OCI-LY1 (cell line): ENCODE measurements around the gene AGTRAP.

Experiments
- H2AFZ ChIP-seq: fragments of 200-600 bp; sonication (generic), shearing (Covaris generic); 2 replicates; pipeline ENCODE4 v1.6.0; 2014; ENCODE audit warnings: antibody characterized with exemption, mild to moderate bottlenecking, low read length
- H3F3A ChIP-seq: fragments of 200-600 bp; sonication (generic), shearing (Covaris generic); 2 replicates; pipeline ENCODE4 v1.6.0; 2014; ENCODE audit warnings: mild to moderate bottlenecking, antibody characterized with exemption, low read length, moderate library complexity; ENCODE audit not compliant: insufficient read depth
- H3K27ac ChIP-seq: fragments of 200-600 bp; sonication (generic); 2 replicates; pipeline ENCODE4 v1.5.1; 2014; ENCODE audit warnings: low read length, mixed run types, mild to moderate bottlenecking, low read depth; ENCODE audit not compliant: poor library complexity, severe bottlenecking
- H3K27me3 ChIP-seq: fragments of 200-600 bp; sonication (generic); 2 replicates; pipeline ENCODE4 v1.6.0; 2014; ENCODE audit warnings: antibody characterized with exemption, mild to moderate bottlenecking, low read length, moderate library complexity; ENCODE audit not compliant: insufficient read depth
- H3K36me3 ChIP-seq: fragments of 200-600 bp; sonication (generic); 2 replicates; pipeline ENCODE4 v1.6.1; 2014; ENCODE audit warnings: mild to moderate bottlenecking, antibody characterized with exemption, low read length, moderate library complexity, mixed read lengths; ENCODE audit not compliant: insufficient read depth
- H3K4me1 ChIP-seq: fragments of 200-600 bp; sonication (generic); 2 replicates; pipeline ENCODE4 v1.5.1; 2014; ENCODE audit warnings: mild to moderate bottlenecking, low read length, moderate library complexity; ENCODE audit not compliant: insufficient read depth, severe bottlenecking
- H3K4me2 ChIP-seq: fragments of 200-600 bp; sonication (generic), shearing (Covaris generic); 2 replicates; pipeline ENCODE4 v1.6.1; 2014; ENCODE audit warnings: low read length
- H3K4me3 ChIP-seq: fragments of 200-600 bp; sonication (generic); 2 replicates; pipeline ENCODE4 v1.5.1; 2014; ENCODE audit warnings: low read length, low read depth, mild to moderate bottlenecking, mixed read lengths; ENCODE audit not compliant: poor library complexity, severe bottlenecking
- H3K79me2 ChIP-seq: fragments of 200-600 bp; shearing (Covaris generic); 2 replicates; pipeline ENCODE4 v1.6.1; 2016; ENCODE audit warnings: mixed run types, low read length, mixed read lengths; ENCODE audit not compliant: insufficient read depth
- H3K9ac ChIP-seq: fragments of 200-600 bp; sonication (generic), shearing (Covaris generic); 2 replicates; pipeline ENCODE4 v1.6.1; 2014; ENCODE audit warnings: mild to moderate bottlenecking, low read length, mixed read lengths
- H3K9me2 ChIP-seq: fragments of 200-600 bp; sonication (generic), shearing (Covaris generic); 2 replicates; pipeline ENCODE4 v1.6.1; 2014; ENCODE audit warnings: low read depth, mild to moderate bottlenecking, low read length, mixed read lengths
- H3K9me3 ChIP-seq: fragments of 200-600 bp; shearing (Covaris generic); 2 replicates; pipeline ENCODE4 v1.6.1; 2014; ENCODE audit warnings: low read length, mixed read lengths
- H4K20me1 ChIP-seq: fragments of 200-600 bp; sonication (generic), shearing (Covaris generic); 2 replicates; pipeline ENCODE4 v1.6.0; 2016; ENCODE audit warnings: mild to moderate bottlenecking, low read length; ENCODE audit not compliant: insufficient read depth
- CTCF ChIP-seq: fragments of 200-600 bp; sonication (generic), shearing (Covaris generic); IDR thresholded peaks from 2 replicates; pipeline ENCODE4 v1.5.1; 2017; ENCODE audit warnings: mild to moderate bottlenecking, antibody characterized with exemption, low read length, moderate library complexity, mixed read lengths
- EZH2 ChIP-seq: fragments of 200-600 bp; sonication (generic), shearing (Covaris generic); IDR thresholded peaks from 2 replicates; pipeline ENCODE4 v1.8.0; 2017; ENCODE audit warnings: borderline replicate concordance, mixed run types, mild to moderate bottlenecking, antibody characterized with exemption, low read length, moderate library complexity, mixed read lengths

Gene AGTRAP

DNA sequence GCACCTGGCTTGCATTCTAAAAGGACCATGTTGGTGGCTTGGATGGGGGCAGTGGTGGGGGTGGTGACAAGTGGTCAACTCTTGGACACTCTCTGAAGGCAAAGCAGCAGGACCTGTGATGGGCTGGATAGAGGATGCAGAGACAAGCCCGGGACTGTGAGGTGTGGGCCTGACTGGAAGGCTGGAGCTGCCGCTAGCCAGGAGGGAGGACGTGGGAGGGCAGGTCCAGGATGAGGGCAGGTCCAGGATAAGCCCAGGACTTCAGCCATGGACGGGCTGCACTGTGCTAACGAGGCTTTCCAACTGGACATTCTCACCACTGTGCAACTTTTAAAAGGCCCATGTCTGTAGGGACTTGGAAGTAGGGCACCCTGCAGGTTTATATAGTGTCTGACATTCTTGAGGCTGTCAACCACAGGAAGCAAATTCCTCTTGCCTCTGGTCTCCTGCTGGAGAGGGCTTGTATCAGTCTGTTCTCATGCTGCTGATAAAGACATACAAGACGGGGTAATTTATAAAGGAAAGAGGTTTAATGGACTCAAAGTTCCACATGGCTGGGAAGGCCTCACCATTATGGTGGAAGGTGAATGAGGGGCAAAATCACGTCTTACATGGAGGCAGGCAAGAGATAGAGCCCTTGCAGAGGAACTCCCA lies 17.7 kb downstream of the AGTRAP start:
- Histone ChIP-seq H3K4me3 (no peak overlapping the region), H3K4me2 (no peak overlapping the region), H3K9me3 (peaks cover 4% of the 10 kb centered on the region; the same call in 1 of the 2 replicates), H3K9ac (no peak overlapping the region), H3K27me3 (peaks cover 3% of the 10 kb centered on the region; the same call in 1 of the 2 replicates), H3K79me2 (no peaks in the 10 kb centered on the region), H2AFZ (no peak overlapping the region), H3K36me3 (no peaks in the 10 kb centered on the region; the same call in 1 of the 2 replicates), H4K20me1 (no peaks in the 10 kb centered on the region), H3K9me2 (no peaks in the 10 kb centered on the region), H3F3A (no peaks in the 10 kb centered on the region), H3K4me1 (no peaks in the 10 kb centered on the region), H3K27ac (no peak overlapping the region)
- no peak for TF ChIP-seq EZH2
- TF ChIP-seq CTCF, result no peak

DNA sequence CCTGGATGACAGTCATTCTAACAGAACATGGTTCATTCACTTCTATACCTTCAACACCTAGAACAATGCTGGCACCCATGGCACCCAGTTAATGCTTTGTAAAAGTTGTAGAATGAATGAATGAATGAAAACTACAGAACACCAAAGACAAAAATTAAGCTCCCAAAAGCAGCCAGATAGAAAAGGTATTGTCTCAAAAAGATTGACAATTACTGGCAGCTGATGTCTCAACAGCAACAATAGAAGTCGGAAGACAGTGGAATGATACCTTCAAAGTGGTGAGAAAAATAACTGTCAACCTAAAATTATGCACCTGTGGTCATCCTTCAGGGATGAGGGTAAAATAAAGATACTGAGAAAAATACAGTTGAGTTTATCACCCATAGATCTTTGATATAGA lies 21.1 kb downstream of the AGTRAP start:
- Histone ChIP-seq H3K9me2 (no peaks in the 10 kb centered on the region), H3K79me2 (no peaks in the 10 kb centered on the region), H3K27ac (no peak overlapping the region), H3K9ac (no peak overlapping the region), H3K4me3 (no peak overlapping the region), H3K9me3 (peaks cover 4% of the 10 kb centered on the region; the same call in 1 of the 2 replicates), H3K36me3 (no peaks in the 10 kb centered on the region; the same call in 1 of the 2 replicates), H4K20me1 (no peaks in the 10 kb centered on the region), H3K27me3 (peaks cover 13% of the 10 kb centered on the region; the same call in 1 of the 2 replicates), H3K4me2 (no peak overlapping the region), H3K4me1 (no peaks in the 10 kb centered on the region), H3F3A (no peaks in the 10 kb centered on the region), H2AFZ (no peak overlapping the region)
- TF ChIP-seq EZH2 (no peak), CTCF (no peak)

DNA sequence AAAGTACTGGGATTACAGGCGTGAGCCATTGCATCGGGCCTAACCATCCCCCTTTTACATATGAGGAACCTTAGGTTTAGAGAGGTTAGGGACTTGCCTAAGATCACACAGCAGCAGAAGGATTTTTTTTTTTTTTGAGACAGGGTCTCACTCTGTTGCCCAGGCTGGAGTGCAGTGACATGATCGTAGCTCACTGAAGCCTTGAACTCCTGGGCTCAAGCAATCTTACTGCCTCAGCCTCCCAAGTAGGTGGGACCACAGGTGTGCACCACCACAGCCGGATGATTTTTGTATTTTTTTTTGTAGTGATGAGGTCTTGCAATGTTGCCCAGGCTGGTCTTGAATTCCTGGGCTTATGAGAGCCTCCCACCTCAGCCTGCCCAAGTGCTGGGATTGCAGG lies 23.9 kb downstream of the AGTRAP start:
- Histone ChIP-seq H3K4me3 (no peak overlapping the region), H4K20me1 (no peaks in the 10 kb centered on the region), H2AFZ (no peak overlapping the region), H3K9me3 (peaks cover 4% of the 10 kb centered on the region; the same call in 1 of the 2 replicates), H3K27me3 (peaks cover 10% of the 10 kb centered on the region; the same call in 1 of the 2 replicates), H3K27ac (no peak overlapping the region), H3K9me2 (no peaks in the 10 kb centered on the region), H3F3A (no peaks in the 10 kb centered on the region), H3K79me2 (no peaks in the 10 kb centered on the region), H3K4me1 (no peaks in the 10 kb centered on the region), H3K9ac (no peak overlapping the region), H3K36me3 (no peaks in the 10 kb centered on the region; the same call in 1 of the 2 replicates), H3K4me2 (no peak overlapping the region)
- no peak for TF ChIP-seq EZH2
- TF ChIP-seq CTCF, result no peak
